OCI-M2 (cell line): ENCODE results near the gene WDR48.
A peak's percentile ranks its signal among the peaks of the same experiment; 100 is the strongest.

ENCODE experiments used
- DNase-seq: peaks from one replicate; lab custom pipeline; 2025; ENCODE audit not compliant: unreplicated experiment; lab: John Stamatoyannopoulos, UW

Gene WDR48

DNA sequence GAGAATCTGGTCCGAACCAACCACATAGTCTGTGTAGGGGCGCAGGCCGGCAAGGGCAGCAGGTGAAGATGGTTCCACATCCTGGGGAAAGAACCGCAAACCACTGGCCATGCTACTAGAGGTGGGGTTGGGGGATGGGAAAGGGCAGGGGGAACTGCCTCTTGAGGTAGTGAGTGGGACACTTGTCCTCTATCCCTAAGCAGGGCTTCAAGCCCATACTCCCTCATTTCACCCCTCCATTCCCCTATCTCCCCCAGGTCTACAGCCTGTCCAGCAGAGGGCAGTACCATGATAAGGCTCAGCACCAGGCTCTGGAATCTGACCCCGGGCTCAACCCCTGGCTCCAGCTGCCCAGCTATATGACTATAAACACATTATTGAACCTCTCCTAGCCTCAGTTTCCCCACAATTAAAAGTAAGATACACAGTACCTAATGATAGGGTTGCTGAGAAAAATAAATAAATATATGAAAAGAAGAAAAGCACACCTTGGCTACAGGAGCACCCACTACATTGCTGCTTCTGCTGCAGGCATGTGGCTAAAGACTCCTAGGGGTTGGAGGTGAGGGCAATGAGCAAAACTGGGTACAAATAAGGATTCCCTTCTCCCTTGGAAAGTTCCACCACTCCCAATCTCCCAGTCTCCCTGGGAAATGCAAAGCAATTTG, 49.3 kb downstream of the WDR48 start:
- no peak for DNase-seq

DNA sequence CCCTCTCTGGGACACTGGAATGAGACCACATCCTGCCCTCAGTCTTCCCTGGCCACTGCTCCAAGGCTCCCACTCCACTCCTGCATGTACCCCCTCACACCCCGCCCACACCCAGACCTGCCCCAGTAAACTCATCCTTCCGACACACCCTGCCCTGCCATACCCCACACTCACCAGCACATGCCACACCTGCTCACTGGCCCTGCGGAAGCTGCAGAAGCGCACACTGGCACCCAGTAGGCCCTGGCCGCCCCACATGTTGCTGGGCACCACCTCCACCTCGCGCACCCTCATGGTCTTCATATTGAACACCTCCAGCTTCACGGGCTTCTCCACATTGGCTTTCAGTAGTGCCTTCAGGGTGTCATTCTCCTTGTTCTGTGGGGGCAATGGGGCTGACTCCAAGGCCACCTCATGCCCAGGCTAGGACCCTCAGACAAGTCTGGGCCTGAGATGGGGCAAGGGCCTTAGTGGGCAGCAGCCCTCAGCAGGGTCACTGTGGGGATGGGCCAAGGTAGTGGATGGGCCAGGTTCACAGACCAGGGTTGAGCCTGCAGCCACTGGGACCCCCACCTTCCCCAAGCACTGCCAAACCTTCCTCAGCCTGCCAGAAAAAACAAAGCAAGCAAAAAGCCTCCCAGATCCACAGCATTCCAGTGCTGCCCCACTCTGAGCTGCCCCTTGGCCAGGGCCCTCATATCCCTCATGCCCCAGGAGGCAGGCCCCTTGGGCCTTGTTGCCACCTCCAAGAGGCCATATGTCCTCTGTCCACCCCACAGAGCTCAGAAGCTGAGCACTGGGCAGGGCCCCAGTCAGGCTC, 50.9 kb downstream of the WDR48 start:
- no peak for DNase-seq

DNA sequence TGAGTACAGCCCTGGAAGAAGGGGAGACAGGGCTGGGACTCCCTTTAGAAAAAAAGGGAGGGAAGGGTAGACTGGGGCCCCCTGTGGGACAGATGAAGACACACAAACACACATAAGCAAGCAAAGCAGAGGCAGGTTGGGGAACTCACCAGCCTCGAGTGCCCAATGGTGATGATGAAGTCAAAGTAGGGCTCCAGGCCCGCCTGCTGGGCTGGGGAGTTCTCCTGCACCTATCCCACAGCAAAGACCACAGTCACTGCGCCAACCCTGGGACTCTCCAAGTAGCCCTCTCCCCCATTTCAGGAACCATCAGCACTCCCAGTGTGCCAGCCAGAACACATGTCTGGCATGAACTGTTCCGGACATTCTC, 51.5 kb downstream of the WDR48 start:
- no peak for DNase-seq

DNA sequence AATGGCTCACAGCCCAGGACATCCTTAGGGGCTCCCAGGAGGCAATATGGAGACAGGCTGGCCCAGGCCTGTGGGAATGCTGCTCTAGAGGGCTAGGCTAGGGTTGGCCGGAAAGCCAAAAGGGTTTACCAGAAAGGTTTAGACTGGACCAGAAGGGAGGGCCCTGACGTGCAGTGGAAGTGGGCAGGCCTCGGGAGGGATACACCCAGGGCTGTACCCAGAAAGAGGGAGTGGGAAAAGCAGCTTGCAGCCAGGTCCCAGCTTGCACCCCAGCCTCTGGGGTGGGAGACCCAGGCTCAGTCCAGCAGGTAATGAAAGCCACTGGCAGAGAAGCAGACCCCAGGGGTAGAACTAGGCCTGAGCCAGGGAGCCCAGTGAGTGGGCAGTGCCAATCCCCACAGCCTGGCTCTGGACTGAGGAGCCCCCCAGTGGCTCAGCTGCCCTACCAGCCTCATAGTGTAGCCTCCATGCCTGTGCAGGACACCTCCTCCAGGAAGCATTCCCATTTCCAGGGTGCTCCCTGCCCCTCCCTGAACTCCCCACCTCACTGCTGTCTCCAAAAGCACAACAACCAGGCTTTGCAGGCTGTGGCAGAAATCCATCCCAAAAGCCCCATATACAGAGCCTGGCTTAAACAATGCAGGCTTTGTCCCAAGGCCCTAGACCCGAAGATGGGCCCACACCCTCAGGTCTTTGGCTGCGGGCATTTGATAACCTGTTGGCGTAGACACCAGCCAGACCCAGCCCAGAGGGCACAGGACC, 52.2 kb downstream of the WDR48 start:
- no peak for DNase-seq

DNA sequence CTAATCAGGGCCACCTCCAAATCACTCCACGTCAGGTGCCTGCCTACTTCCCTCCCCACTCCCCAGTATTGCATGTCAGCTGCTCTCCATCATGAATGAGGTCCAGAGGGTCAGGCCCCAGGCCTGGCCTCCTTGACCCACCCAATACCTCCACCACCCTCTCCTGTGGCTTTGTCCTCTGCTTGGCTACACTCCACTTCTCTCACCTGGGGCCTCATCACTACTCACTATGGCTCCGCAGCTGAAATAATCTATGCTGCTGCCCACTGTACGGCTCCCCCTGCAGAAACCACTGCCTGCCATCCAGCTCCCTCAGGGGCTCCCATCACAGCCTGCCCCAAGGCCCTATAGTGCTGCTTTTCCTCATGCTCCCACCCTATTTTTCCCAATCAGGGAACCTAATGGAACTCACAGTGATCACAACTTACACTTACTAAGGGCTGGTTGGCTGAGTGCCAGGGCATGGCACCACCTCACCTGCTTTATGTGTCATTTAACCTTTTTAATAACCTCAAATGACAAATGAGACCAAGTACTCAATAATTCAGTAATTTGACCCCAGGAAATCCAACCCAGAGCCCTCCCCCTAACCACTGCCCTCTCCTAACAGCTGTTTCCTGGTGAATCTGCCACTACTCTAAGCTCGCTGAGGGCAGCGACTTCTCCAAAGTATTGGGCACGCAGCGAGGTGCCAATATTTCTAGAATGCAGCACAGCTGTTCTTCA, 53.3 kb downstream of the WDR48 start:
- no peak for DNase-seq

DNA sequence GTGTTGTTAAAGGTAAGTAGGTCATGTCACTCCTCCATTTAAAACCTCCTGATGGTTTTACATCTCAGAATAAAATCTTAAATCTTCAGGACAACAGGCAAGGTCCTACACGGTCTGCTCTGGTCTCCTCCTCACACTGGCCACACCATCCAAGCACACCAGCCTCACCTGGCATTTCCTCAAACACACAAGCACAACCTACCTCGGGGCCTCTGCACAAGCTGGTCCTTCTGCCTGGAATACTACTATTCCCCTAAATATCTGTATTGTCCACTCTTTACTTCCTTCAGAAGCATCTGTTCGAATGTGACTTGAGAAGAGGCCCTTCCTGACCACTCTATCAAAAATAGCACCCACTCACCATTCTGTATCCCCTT, 53.9 kb downstream of the WDR48 start:
- no peak for DNase-seq

DNA sequence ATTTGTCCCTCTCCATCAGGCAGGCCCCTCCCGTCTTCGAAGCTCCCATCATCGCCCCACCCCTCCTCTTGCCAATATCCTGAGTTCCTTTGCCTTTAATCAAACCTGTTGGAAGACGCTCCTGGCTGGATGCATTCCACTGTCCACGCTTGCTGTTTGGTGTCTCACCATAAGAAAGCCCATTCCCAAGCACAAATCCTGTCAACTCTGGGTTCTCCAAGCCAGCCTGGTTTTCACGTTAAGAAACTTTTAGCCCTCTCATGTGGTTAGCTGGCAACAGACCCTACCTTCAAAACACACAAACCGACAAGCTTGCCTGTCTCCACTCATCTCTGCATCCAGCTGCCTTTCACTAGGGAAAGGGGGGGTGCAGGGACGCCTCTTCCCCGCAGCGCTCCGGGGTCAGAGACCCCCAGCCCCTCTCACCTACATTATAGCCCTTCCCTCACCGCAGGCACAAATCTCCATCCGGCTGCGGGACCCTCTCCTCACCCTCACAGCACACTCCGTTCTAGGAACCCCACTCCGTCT, 54.5 kb downstream of the WDR48 start:
- no peak for DNase-seq

DNA sequence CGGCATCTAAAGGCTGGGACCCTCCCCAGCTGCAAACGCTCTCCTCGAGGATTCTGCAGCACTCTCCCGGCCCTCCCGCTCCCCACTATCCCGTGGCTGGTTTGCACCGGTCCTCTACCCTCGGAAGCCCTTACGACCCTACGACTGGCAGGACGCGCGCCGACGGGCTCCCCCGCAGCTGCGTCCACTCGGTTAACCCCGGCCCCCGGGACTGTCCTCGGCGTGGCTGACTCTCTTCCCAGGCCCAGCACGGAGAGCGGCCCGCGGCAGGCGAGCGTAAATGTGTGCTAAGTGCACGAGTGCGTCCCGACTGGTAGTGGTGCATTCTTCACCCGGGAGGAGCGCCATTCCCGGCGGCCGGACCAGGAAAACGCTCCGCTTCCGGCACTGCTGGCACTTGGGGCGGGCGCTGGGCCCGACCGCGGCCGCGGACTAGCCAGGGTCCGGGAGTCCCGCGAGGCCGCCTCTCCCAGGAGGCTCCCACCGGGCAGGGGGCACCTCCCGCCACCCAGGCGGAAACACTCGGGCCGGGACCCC, 55.1 kb downstream of the WDR48 start:
- DNase-seq = no peak

DNA sequence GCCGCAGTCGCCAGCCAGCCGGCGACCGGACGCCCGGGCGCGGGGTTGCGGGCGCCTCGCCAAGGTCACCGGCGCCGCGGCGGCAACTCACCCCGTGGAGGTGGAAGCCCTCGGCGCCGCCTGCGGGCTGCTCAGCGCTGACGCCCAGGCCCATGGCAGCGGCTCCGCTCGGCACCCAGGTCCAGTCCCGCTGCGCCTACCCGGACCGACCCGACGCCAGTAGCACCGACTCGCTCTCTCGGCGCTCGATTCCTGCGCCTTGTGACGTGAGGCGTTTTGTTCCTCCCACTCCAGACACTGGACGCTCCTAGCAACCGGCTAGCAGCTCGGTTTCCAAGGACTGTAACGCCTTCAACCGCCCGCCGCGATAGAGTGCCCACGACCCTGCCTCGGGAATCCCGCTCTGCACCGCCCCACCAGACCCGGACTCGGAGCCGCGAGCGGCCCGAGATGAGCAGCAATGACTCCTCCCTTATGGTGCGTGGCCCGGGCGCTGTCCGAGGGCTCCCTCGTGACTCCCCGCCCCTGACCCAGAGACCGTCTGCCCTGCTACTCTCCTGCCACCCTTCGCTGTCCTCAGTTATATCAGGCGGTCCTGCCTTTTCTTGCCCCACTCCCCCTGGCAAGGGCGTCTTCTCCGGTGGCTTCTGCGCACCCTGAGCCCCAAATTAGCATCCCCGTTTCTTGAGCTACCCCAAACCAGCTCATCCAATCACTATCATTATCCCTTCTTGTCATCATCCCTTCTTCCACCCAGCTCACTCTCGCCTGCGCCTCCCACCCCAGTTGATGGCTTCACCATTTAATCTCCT, 55.8 kb downstream of the WDR48 start, which contains the start of the genes GORASP1 and TTC21A:
GORASP1 (minus strand) TSS at position 240 of the 812 bp plus-strand sequence; CDS start at position 154, 86 bp downstream.
TTC21A (plus strand) TSS at position 293 of the 812 bp plus-strand sequence; CDS start at position 451, 158 bp downstream.
- DNase-seq = peak; percentile 25

DNA sequence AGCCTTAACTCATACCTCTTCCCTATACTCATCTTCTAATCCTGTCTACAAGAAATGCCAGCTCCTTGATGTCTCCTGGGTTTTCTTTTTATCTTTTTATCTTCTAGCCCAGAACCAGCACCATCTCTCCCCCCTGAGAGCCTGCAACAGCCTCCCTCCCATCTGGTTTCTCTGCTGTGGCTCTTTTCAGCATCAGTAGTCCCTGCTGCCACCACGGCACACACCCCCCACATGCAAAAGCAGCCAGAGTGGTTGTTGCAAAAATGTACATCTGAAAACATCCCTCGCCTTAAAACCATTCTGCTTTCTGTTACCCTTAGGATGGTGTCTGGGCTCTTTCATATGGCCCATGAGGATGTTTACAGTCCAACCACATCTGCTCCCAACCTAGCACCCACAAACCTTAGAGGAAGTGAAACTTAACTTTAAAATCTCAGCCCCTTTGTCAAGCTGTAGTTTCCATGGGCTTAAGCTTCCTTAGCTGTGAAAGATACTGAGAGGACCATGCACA, 56.4 kb downstream of the WDR48 start:
- no peak for DNase-seq

DNA sequence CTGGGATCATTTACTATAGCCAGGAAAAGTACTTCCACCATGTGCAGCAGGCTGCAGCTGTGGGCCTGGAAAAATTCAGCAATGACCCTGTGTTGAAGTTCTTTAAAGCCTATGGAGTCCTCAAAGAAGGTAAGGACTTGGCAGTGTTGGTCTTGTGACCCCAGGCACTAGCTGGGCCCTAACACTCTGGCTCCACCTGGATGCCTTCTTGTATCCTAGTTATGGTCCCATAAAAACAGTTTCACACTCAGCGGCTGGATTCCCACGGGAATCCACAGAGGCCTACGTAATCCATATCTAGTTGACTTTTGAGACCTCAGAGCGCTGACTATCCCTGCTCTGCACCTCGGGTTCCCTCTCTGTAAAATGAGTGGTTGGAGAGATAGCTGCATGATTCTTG, 57.3 kb downstream of the WDR48 start:
- DNase-seq = no peak

DNA sequence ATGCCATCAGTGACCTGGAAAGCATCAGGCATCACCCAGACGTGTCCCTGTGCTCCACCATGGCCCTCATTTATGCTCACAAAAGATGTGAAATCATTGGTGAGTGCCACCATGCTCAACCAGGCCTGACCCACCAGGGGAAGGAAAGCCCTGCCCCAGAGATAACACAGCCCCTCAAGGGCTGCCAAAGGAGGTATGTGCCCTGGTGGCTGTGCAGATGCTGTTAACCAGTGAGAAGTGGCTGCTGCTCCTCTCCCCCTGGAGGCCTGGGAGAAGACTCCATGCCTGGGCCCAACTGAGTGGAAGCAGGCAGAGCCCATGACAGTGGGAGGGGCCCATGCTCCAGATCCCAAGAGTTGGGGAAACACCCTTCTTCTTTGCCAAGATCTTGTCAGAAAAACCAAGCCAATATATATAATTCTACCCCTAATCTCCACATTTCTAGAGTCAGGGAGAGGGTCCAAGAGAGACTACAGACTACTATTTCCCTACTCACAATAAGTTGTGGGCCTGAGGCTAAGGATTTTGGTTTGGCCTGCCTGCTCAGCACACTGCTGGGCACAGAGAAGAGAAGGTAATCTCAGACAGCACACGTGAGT, 58.3 kb downstream of the WDR48 start:
- no peak for DNase-seq

DNA sequence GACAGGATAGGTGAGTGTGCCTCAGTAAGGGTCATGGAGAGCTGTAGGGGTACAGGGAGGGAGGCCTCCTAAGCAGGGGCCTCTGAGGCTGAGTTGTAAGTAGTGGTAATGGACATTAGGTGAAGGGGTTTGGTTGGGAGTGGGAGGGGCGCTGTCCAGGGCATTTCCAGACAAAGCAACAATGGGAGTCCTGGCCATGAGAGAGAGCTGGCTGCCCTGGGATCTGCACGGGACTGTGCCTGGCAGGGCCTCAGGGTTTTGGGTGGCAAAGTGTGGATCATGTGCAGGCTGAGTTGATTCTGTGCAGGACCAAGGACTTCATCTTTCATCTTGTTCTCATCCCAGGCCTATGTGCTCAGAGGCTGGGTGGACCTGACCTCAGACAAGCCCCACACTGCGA, 60.3 kb downstream of the WDR48 start:
- no peak for DNase-seq

DNA sequence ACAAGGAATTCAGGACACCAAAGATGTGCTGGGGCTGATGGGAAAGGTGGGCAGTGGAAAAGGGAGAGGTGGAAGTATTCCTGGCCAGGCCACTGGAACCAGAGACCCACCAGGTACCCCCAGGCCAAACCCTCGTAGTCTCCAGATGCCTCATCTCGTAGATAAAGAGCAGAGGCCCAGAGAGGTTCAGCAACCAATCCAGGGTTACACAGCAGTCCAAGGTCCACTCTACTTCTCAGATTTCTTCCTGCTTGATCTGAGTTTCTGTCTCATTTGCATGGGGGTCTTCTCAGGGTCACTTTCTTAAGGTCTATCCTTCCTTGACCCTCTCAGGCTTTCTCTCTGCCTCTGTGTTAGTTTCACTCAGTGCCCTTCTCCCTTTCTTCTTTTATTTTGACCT, 60.7 kb downstream of the WDR48 start:
- DNase-seq = no peak

DNA sequence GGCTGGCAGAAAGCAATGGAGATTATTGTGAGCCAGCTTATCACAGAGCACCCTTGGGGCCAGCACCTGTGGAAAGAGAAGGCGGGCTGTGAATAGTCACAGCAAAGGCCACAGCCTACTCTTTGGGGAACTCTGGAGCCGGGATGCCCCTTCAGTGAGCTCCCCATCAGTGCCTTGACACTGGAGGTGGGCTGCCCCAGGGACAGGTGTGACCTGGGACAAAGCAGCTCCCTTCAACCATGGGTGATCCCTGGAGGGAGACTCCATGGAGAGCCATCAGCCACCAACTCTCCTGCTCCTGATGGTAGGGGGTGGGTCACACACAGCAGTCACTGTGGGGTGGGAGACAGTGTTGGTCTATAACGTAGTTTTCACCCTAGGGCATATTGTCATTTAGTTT, 61.5 kb downstream of the WDR48 start:
- DNase-seq = no peak

DNA sequence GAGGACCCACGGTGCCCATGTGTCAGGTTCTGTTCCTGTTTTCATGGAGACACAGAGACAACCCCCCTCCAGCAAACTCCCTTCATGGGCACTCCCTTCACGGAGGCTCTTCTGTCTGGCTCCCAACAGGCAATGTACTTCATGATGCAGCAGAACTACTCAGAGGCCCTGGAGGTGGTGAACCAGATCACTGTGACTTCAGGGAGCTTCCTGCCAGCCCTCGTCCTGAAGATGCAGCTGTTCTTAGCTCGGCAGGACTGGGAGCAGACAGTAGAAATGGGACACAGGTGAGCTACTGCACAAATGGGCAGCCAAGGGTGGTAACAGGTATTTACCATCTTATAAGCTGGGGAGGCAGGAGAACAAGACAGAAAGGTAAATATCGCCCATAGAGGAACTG, 62.6 kb downstream of the WDR48 start:
- DNase-seq = no peak

DNA sequence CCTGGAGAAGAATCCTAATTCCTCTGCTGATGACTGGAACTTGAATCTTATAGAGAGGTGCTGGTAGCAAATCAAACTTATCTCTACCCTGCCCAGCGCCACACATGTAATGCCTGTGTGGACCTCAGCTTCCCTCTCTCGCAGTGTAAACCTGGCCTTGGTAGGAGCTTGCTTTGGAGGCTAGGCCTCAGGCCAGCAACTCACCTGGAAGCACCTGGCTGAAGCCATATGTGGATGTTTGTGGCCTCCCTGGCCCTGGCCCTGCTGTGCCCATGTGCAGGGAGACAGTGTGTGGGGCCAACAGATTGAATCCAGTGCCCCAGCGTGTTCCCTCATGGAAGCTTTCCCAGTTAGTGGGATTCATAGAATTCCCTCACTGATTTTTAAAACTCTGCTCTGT, 64.1 kb downstream of the WDR48 start:
- no peak for DNase-seq

DNA sequence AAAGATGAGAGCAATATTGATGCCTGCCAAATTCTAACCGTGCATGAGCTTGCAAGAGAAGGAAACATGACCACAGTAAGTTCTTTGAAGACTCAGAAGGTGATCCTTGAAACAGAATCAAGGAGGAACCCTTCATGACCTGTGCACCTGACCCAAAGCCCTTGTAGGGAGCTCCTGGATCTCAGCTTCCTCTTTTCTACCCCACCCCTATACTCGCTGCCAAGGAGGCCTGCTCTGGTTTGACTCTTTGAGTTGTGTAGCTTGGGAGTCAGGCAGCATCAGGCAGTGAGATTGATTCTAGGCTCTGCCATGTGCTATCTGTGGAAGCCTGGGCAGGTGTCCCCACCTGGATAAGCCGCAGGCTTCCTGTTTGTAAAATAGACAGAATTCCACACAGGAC, 66.3 kb downstream of the WDR48 start:
- DNase-seq = no peak
